Trophoblast cell (in vitro differentiated cells and primary cell): ENCODE measurements around the gene HKDC1.

Source experiments
- DNase-seq, 2 donors: peaks; one replicate each; pipeline ENCODE4 v3.0.0-alpha.2; 2016
- H2AFZ ChIP-seq: 2 replicates; pipeline ENCODE4 v1.6.1; 2013; ENCODE audit warnings: low read length, moderate library complexity, mild to moderate bottlenecking; ENCODE audit not compliant: insufficient read depth, poor library complexity
- H2AK5ac ChIP-seq: 2 replicates; pipeline ENCODE4 v1.6.1; 2013; ENCODE audit warnings: mild to moderate bottlenecking, low read length
- H2BK120ac ChIP-seq: 2 replicates; pipeline ENCODE4 v1.6.1; 2013; ENCODE audit warnings: low read length, mild to moderate bottlenecking, moderate library complexity; ENCODE audit not compliant: insufficient read depth, poor library complexity
- H2BK12ac ChIP-seq: 2 replicates; pipeline ENCODE4 v1.6.1; 2013; ENCODE audit warnings: mild to moderate bottlenecking, low read length, moderate library complexity
- H2BK5ac ChIP-seq: 2 replicates; pipeline ENCODE4 v1.6.1; 2013; ENCODE audit warnings: low read length, low read depth, moderate library complexity, mild to moderate bottlenecking; ENCODE audit not compliant: poor library complexity
- H3K14ac ChIP-seq: 2 replicates; pipeline ENCODE4 v1.6.1; 2013; ENCODE audit warnings: mild to moderate bottlenecking, low read length
- H3K18ac ChIP-seq: 2 replicates; pipeline ENCODE4 v1.6.1; 2013; ENCODE audit warnings: mild to moderate bottlenecking, low read length
- H3K23ac ChIP-seq: 2 replicates; pipeline ENCODE4 v1.6.1; 2013; ENCODE audit warnings: low read length
- H3K27ac ChIP-seq: 2 replicates; pipeline ENCODE4 v1.5.1; 2013; ENCODE audit warnings: low read depth, mild to moderate bottlenecking, inconsistent platforms, low read length, moderate library complexity
- H3K27me3 ChIP-seq: 2 replicates; pipeline ENCODE4 v1.6.1; 2013; ENCODE audit warnings: inconsistent platforms, mild to moderate bottlenecking, low read length, moderate library complexity; ENCODE audit not compliant: insufficient read depth
- H3K36me3 ChIP-seq, 2 experiments: 1 replicate in 1 of 2; 2 replicates in 1 of 2; pipeline ENCODE4 v1.6.1; 2013; ENCODE audit warnings: low read length in 2 of 2, mild to moderate bottlenecking in 2 of 2, moderate library complexity in 1 of 2; ENCODE audit not compliant: insufficient read depth in 2 of 2, control insufficient read depth in 1 of 2
- H3K4ac ChIP-seq: 2 replicates; pipeline ENCODE4 v1.6.1; 2013; ENCODE audit warnings: low read depth, mild to moderate bottlenecking, low read length, moderate library complexity
- H3K4me1 ChIP-seq, 2 experiments: 1 replicate in 1 of 2; 2 replicates in 1 of 2; pipeline ENCODE4 v1.6.1; 2013; ENCODE audit warnings: low read length in 2 of 2, mild to moderate bottlenecking in 2 of 2, moderate library complexity in 1 of 2; ENCODE audit not compliant: insufficient read depth in 2 of 2, control insufficient read depth in 1 of 2
- H3K4me2 ChIP-seq: 2 replicates; pipeline ENCODE4 v1.6.1; 2013; ENCODE audit warnings: inconsistent platforms, mild to moderate bottlenecking, low read length, moderate library complexity
- H3K4me3 ChIP-seq: 2 replicates; pipeline ENCODE4 v1.5.1; 2013; ENCODE audit warnings: mild to moderate bottlenecking, low read depth, low read length, inconsistent platforms
- H3K79me1 ChIP-seq: one replicate; pipeline ENCODE4 v1.6.1; 2013; ENCODE audit warnings: low read length
- H3K79me2 ChIP-seq: 2 replicates; pipeline ENCODE4 v1.6.1; 2013; ENCODE audit warnings: low read length, mild to moderate bottlenecking; ENCODE audit not compliant: control insufficient read depth, insufficient read depth, poor library complexity
- H3K9ac ChIP-seq: 2 replicates; pipeline ENCODE4 v1.6.1; 2013; ENCODE audit warnings: mild to moderate bottlenecking, low read length
- H3K9me3 ChIP-seq: 2 replicates; pipeline ENCODE4 v1.6.1; 2013; ENCODE audit warnings: low read depth, mild to moderate bottlenecking, control low read depth, inconsistent platforms, low read length; ENCODE audit not compliant: insufficient read depth
- H4K12ac ChIP-seq: 2 replicates; pipeline ENCODE4 v1.6.1; 2013; ENCODE audit warnings: low read depth, mild to moderate bottlenecking, low read length, moderate library complexity
- H4K8ac ChIP-seq: 2 replicates; pipeline ENCODE4 v1.6.1; 2013; ENCODE audit warnings: low read depth, mild to moderate bottlenecking, low read length, moderate library complexity
- H4K91ac ChIP-seq: one replicate; pipeline ENCODE4 v1.6.1; 2013; ENCODE audit warnings: low read depth, mild to moderate bottlenecking, low read length, moderate library complexity
- WGBS: extraction: QIAGEN DNeasy Blood & Tissue Kit; methylation state at CpG from one replicate; pipeline ENCODE4 v1.1.7; 2013; ENCODE audit warnings: missing lambda C conversion rate; ENCODE audit not compliant: insufficient read length, insufficient coverage; ENCODE audit errors: extremely low coverage; 5-methylcytosine and 5-hydroxymethylcytosine counted together

Gene HKDC1

GRCh38 chr10:69182005-69182404, 38.1 kb upstream of the HKDC1 start:
- Histone ChIP-seq H2BK12ac (no peak overlapping the region), H2BK5ac (no peak overlapping the region), H3K9me3 (peaks cover 2% of the 10 kb centered on the region), H3K14ac (no peak overlapping the region), H3K27me3 (no peaks in the 10 kb centered on the region), H3K4ac (peak overlapping the region; percentile 52), H3K79me1 (peaks cover 3% of the 10 kb centered on the region), H3K9ac (no peak overlapping the region), H3K79me2 (peaks cover 8% of the 10 kb centered on the region), H4K91ac (no peak overlapping the region), H3K4me2 (no peak overlapping the region), H3K4me1 (peaks cover 0 to 7% of the 10 kb centered on the region in 2 experiments), H3K18ac (no peak overlapping the region), H2AFZ (no peak overlapping the region), H3K4me3 (no peak overlapping the region), H3K27ac (no peak overlapping the region), H4K8ac (no peak overlapping the region), H4K12ac (no peak overlapping the region), H3K23ac (no peak overlapping the region), H2AK5ac (no peak overlapping the region), H3K36me3 (peaks cover 3 to 8% of the 10 kb centered on the region in 2 experiments), H2BK120ac (no peak overlapping the region)
- DNase-seq = no peak
- no CpG with 5 or more reads among the region's 4 CpGs for WGBS

- Histone ChIP-seq H2AK5ac (no peak overlapping the region), H3K79me2 (no peaks in the 10 kb centered on the region), H4K91ac (no peak overlapping the region), H3K9ac (no peak overlapping the region), H3K79me1 (no peaks in the 10 kb centered on the region), H3K4me3 (no peak overlapping the region), H3K27ac (no peak overlapping the region), H2AFZ (no peak overlapping the region), H3K9me3 (no peaks in the 10 kb centered on the region), H4K12ac (no peak overlapping the region), H2BK5ac (no peak overlapping the region), H3K4me1 (no peaks in the 10 kb centered on the region), H3K4ac (no peak overlapping the region), H3K18ac (no peak overlapping the region), H3K14ac (no peak overlapping the region), H3K4me2 (no peak overlapping the region), H2BK120ac (no peak overlapping the region), H2BK12ac (no peak overlapping the region), H3K36me3 (peaks cover 9 to 19% of the 10 kb centered on the region in 2 experiments), H4K8ac (no peak overlapping the region), H3K23ac (no peak overlapping the region), H3K27me3 (no peaks in the 10 kb centered on the region)
- DNase-seq = no peak
- no CpG with 5 or more reads among the region's 1 CpG for WGBS
Observed at GRCh38 chr10:69186524-69186923, 33.6 kb upstream of the HKDC1 start.

- no peak overlapping the region for H3K23ac ChIP-seq
- H3K27me3 ChIP-seq = no peaks in the 10 kb centered on the region
- H3K36me3 ChIP-seq = peaks cover 21 to 28% of the 10 kb centered on the region in 2 experiments
- H3K4me2 ChIP-seq = no peak overlapping the region
- H4K91ac ChIP-seq = no peak overlapping the region
- H3K79me2 ChIP-seq = no peaks in the 10 kb centered on the region
- no peaks in the 10 kb centered on the region for H3K79me1 ChIP-seq
- no peak overlapping the region for H3K27ac ChIP-seq
- H3K4me3 ChIP-seq = no peak overlapping the region
- no peak overlapping the region for H2AFZ ChIP-seq
- H3K4me1 ChIP-seq = no peaks in the 10 kb centered on the region
- no peak overlapping the region for H4K8ac ChIP-seq
- no peak overlapping the region for H2AK5ac ChIP-seq
- no peak overlapping the region for H4K12ac ChIP-seq
- H2BK120ac ChIP-seq = no peak overlapping the region
- no peak overlapping the region for H2BK12ac ChIP-seq
- no peaks in the 10 kb centered on the region for H3K9me3 ChIP-seq
- WGBS = no CpG with 5 or more reads among the region's 2 CpGs
- H2BK5ac ChIP-seq = no peak overlapping the region
- no peak overlapping the region for H3K4ac ChIP-seq
- no peak overlapping the region for H3K9ac ChIP-seq
- H3K18ac ChIP-seq = no peak overlapping the region
- DNase-seq = no peak
- H3K14ac ChIP-seq = no peak overlapping the region
Observed at GRCh38 chr10:69201045-69201444, 19.1 kb upstream of the HKDC1 start.

GRCh38 chr10:69202332-69202731, 17.8 kb upstream of the HKDC1 start:
- no peak overlapping the region for H3K14ac ChIP-seq
- H3K23ac ChIP-seq = no peak overlapping the region
- H3K36me3 ChIP-seq = peaks cover 25 to 27% of the 10 kb centered on the region in 2 experiments
- no peak overlapping the region for H4K12ac ChIP-seq
- H3K27me3 ChIP-seq = no peaks in the 10 kb centered on the region
- H3K18ac ChIP-seq = no peak overlapping the region
- H3K4me2 ChIP-seq = no peak overlapping the region
- H4K91ac ChIP-seq = no peak overlapping the region
- no peak overlapping the region for H2BK12ac ChIP-seq
- no peak overlapping the region for H4K8ac ChIP-seq
- H3K4ac ChIP-seq = no peak overlapping the region
- WGBS = no CpG with 5 or more reads among the region's 1 CpG
- no peak overlapping the region for H3K4me3 ChIP-seq
- H2BK5ac ChIP-seq = no peak overlapping the region
- H2BK120ac ChIP-seq = no peak overlapping the region
- DNase-seq = no peak
- no peak overlapping the region for H2AK5ac ChIP-seq
- no peak overlapping the region for H3K27ac ChIP-seq
- no peak overlapping the region for H3K9ac ChIP-seq
- no peaks in the 10 kb centered on the region for H3K79me1 ChIP-seq
- no peaks in the 10 kb centered on the region for H3K9me3 ChIP-seq
- no peak overlapping the region for H2AFZ ChIP-seq
- H3K79me2 ChIP-seq = no peaks in the 10 kb centered on the region
- no peaks in the 10 kb centered on the region for H3K4me1 ChIP-seq
